HepG2 (cell line): ENCODE measurements around the gene SZRD1. TPM values are rescaled to one million over a fixed set of nuclear protein-coding genes. Genes with fewer than 3 reads are reported as not detected.

ENCODE experiments used
- ATF5 ChIP-seq: sonication (generic); formaldehyde crosslinking; IDR thresholded peaks from 2 replicates; pipeline ENCODE4 v1.4.0; 2020; ENCODE audit warnings: mild to moderate bottlenecking, low read depth, missing genetic modification reagents
- CTCF ChIP-seq: sonication (generic); formaldehyde crosslinking; IDR thresholded peaks from 2 replicates; pipeline ENCODE4 v1.5.0; 2020; ENCODE audit warnings: mild to moderate bottlenecking, missing genetic modification reagents, moderate library complexity
- EEA1 ChIP-seq: sonication (generic); formaldehyde crosslinking; IDR thresholded peaks from 2 replicates; pipeline ENCODE4 v1.5.1; 2020; ENCODE audit warnings: mild to moderate bottlenecking, missing genetic modification reagents, borderline replicate concordance
- ERF ChIP-seq: IDR thresholded peaks from 2 replicates; pipeline ENCODE4 v1.6.1; 2018; ENCODE audit warnings: missing biosample characterization, missing genetic modification reagents
- HDAC1 ChIP-seq: sonication (generic); formaldehyde crosslinking; IDR thresholded peaks from 2 replicates; pipeline ENCODE4 v1.5.1; 2020; ENCODE audit warnings: mild to moderate bottlenecking, missing genetic modification reagents
- HOXD1 ChIP-seq: sonication (generic); formaldehyde crosslinking; IDR thresholded peaks from 2 replicates; pipeline ENCODE4 v1.5.0; 2020; ENCODE audit warnings: missing genetic modification reagents
- RCOR2 ChIP-seq: IDR thresholded peaks from 2 replicates; pipeline ENCODE4 v1.6.1; 2016; ENCODE audit warnings: missing biosample characterization, missing genetic modification reagents
- SIN3A ChIP-seq: IDR thresholded peaks from 2 replicates; pipeline ENCODE4 v1.6.1; 2011; ENCODE audit warnings: low read depth, mild to moderate bottlenecking, control low read depth, low read length, borderline replicate concordance
- SMAD9 ChIP-seq: sonication (generic); formaldehyde crosslinking; IDR thresholded peaks from 2 replicates; pipeline ENCODE4 v1.5.1; 2020; ENCODE audit warnings: mild to moderate bottlenecking, missing genetic modification reagents
- SP4 ChIP-seq: sonication (generic); formaldehyde crosslinking; IDR thresholded peaks from 2 replicates; pipeline ENCODE4 v1.8.1; 2023; ENCODE audit warnings: mild to moderate bottlenecking, missing genetic modification reagents
- SP5 ChIP-seq: IDR thresholded peaks from 2 replicates; pipeline ENCODE4 v1.6.1; 2016; ENCODE audit warnings: low read depth, borderline replicate concordance
- SRY ChIP-seq: sonication (generic); formaldehyde crosslinking; IDR thresholded peaks from 2 replicates; pipeline ENCODE4 v1.8.0; 2022; ENCODE audit warnings: mild to moderate bottlenecking, missing genetic modification reagents
- TOPORS ChIP-seq: sonication (generic); formaldehyde crosslinking; IDR thresholded peaks from 2 replicates; pipeline ENCODE4 v1.8.0; 2023; ENCODE audit warnings: mild to moderate bottlenecking, missing genetic modification reagents
- TRIM22 ChIP-seq: fragments of 450-650 bp; IDR thresholded peaks from 2 replicates; pipeline ENCODE4 v1.6.1; 2017
- TSC22D2 ChIP-seq: sonication (generic); formaldehyde crosslinking; IDR thresholded peaks from 2 replicates; pipeline ENCODE4 v1.5.1; 2020; ENCODE audit warnings: missing genetic modification reagents, mild to moderate bottlenecking, borderline replicate concordance
- ZBTB42 ChIP-seq: sonication (generic); formaldehyde crosslinking; IDR thresholded peaks from 2 replicates; pipeline ENCODE4 v1.5.0; 2020; ENCODE audit warnings: mild to moderate bottlenecking, missing genetic modification reagents
- ZFP91 ChIP-seq: sonication (generic); formaldehyde crosslinking; IDR thresholded peaks from 2 replicates; pipeline ENCODE4 v1.9.0; 2022; ENCODE audit warnings: missing genetic modification reagents, mild to moderate bottlenecking, borderline replicate concordance
- ZNF292 ChIP-seq: sonication (generic); formaldehyde crosslinking; IDR thresholded peaks from 2 replicates; pipeline ENCODE4 v1.8.1; 2022; ENCODE audit warnings: mild to moderate bottlenecking, low read depth, missing genetic modification reagents, borderline replicate concordance
- ZNF510 ChIP-seq: sonication (generic); formaldehyde crosslinking; IDR thresholded peaks from 2 replicates; pipeline ENCODE4 v1.4.0; 2020; ENCODE audit warnings: low read depth, mild to moderate bottlenecking, missing genetic modification reagents
- ZNF790 ChIP-seq: sonication (generic); formaldehyde crosslinking; IDR thresholded peaks from 2 replicates; pipeline ENCODE4 v1.8.0; 2022; ENCODE audit warnings: missing genetic modification reagents, mild to moderate bottlenecking, borderline replicate concordance
- polyA plus RNA-seq, 8 experiments: library from polyadenylated mRNA; depleted of rRNA in 3 of 8; stranded (reverse) in 7 of 8; unstranded in 1 of 8; fragments of >200 nt; fragmentation: Illumina TruSeq in 4 of 8; extraction: Trizol in 4 of 8; gene quantifications; 2 replicates each; pipeline versions ENCODE4 v1.2.1 to v1.2.3, GENCODE V29; 2011 to 2016; ENCODE audit warnings: low read depth in 4 of 8, missing spikeins in 1 of 8, mixed read lengths in 1 of 8; ENCODE audit not compliant: insufficient read depth in 1 of 8
- total RNA-seq, 5 experiments: library from RNA; depleted of rRNA; stranded (reverse); fragments of >200 nt; fragmentation: Illumina TruSeq; extraction: Trizol; gene quantifications; 2 replicates each; pipeline ENCODE4 v1.2.3, GENCODE V29; 2016; ENCODE audit warnings: low read depth in 1 of 5
- TF ChIP-seq, protein P1 (sequence below): sonication (generic); formaldehyde crosslinking; IDR thresholded peaks from 2 replicates; pipeline ENCODE4 v1.5.0; 2020; ENCODE audit warnings: mild to moderate bottlenecking, missing genetic modification reagents
- TF ChIP-seq, protein P2 (sequence below): sonication (generic); formaldehyde crosslinking; IDR thresholded peaks from 2 replicates; pipeline ENCODE4 v1.4.0; 2020; ENCODE audit warnings: missing genetic modification reagents

SZRD1 gene
- total and polyA plus RNA-seq, 2 of the 13 experiments (the other 11 are each of a cell fraction or from before 2014, with no cell fraction given), result 28.5 to 41.4 TPM

- no peak for TF ChIP-seq ATF5 (CRISPR knock-in tag)
- TF ChIP-seq RCOR2, result no peak; the same call in 1 of the 2 replicates
- TF ChIP-seq TRIM22, result no peak
- TF ChIP-seq ERF (CRISPR knock-in tag), result peak; percentile 71; the same call in 1 of the 2 replicates
- TF ChIP-seq SIN3A, result peak; percentile 63; the same call in 1 of the 2 replicates
- TF ChIP-seq HDAC1 (CRISPR knock-in tag), result peak; percentile 51
- TF ChIP-seq ZFP91, result peak; percentile 100
- peak; percentile 38 for TF ChIP-seq CTCF
- TF ChIP-seq EEA1, result no peak
- peak; percentile 8; the same call in 1 of the 2 replicates for TF ChIP-seq SP5 (CRISPR knock-in tag)
- TF ChIP-seq, protein P1, sequence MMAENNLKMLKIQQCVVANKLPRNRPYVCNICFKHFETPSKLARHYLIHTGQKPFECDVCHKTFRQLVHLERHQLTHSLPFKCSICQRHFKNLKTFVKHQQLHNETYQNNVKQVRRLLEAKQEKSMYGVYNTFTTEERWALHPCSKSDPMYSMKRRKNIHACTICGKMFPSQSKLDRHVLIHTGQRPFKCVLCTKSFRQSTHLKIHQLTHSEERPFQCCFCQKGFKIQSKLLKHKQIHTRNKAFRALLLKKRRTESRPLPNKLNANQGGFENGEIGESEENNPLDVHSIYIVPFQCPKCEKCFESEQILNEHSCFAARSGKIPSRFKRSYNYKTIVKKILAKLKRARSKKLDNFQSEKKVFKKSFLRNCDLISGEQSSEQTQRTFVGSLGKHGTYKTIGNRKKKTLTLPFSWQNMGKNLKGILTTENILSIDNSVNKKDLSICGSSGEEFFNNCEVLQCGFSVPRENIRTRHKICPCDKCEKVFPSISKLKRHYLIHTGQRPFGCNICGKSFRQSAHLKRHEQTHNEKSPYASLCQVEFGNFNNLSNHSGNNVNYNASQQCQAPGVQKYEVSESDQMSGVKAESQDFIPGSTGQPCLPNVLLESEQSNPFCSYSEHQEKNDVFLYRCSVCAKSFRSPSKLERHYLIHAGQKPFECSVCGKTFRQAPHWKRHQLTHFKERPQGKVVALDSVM (CRISPR knock-in tag), result no peak; the same call in 1 of the 2 replicates
- peak; percentile 71; the same call in 1 of the 2 replicates for TF ChIP-seq HOXD1 (CRISPR knock-in tag)
- TF ChIP-seq SRY (CRISPR knock-in tag), result peak; percentile 67; the same call in 1 of the 2 replicates
- TF ChIP-seq ZNF790 (CRISPR knock-in tag), result 0 out of 2 replicates have a peak, but pooled peaks have one; percentile 44
- TF ChIP-seq ZNF510 (CRISPR knock-in tag), result no peak
- TF ChIP-seq SP4 (CRISPR knock-in tag), result peak; percentile 54; the same call in 1 of the 2 replicates
- TF ChIP-seq TSC22D2 (CRISPR knock-in tag), result no peak
- 0 out of 2 replicates have a peak, but pooled peaks have one; percentile 30 for TF ChIP-seq ZBTB42 (CRISPR knock-in tag)
- no peak for TF ChIP-seq SMAD9
- TF ChIP-seq, protein P2, sequence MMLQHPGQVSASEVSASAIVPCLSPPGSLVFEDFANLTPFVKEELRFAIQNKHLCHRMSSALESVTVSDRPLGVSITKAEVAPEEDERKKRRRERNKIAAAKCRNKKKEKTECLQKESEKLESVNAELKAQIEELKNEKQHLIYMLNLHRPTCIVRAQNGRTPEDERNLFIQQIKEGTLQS (CRISPR knock-in tag), result no peak
- TF ChIP-seq TOPORS (CRISPR knock-in tag), result no peak
- no peak for TF ChIP-seq ZNF292 (CRISPR knock-in tag)
These were observed 371 bp downstream of the SZRD1 start (continued) for GRCh38 chr1:16367258-16367967.
